Right ventricle myocardium superior (tissue), 1 donor: ENCODE data around the gene SLX4. TPM values are rescaled to one million over a fixed set of nuclear protein-coding genes. Genes with fewer than 3 reads are reported as not detected.
"Not testable (repeated sequence)": the region's sequence is repeated elsewhere in the genome, so short reads cannot be mapped to it uniquely, and the experiment has no call there.

Source experiments
- ATAC-seq: fragments of 200-7000 bp; cut with Tn5 transposase; one replicate; pipeline ENCODE4 v1.9.1; 2020; ENCODE audit warnings: mild to moderate bottlenecking; ENCODE audit not compliant: poor library complexity
- DNase-seq: peaks from one replicate; pipeline ENCODE4 v3.0.0-alpha.2; 2020
- intact Hi-C: fragments of 100-400 bp; cut with DNase I; formaldehyde crosslinking; loops from one replicate; pipeline ENCODE4 v1.11.2; 2022
- total RNA-seq: library from RNA; stranded (reverse); fragmentation: NEBNext Ultra II Directional; extraction: Animal tissue kit (Norgen Biotek cat#: 25700); gene quantifications from one replicate; pipeline ENCODE4 v1.2.1, GENCODE V29; 2021
- donor health status: DM: no; HTN: yes; CAD: no; lungs with severe emphysema.

SLX4 gene
- total RNA-seq, 1 donor from 2014 or later: 3.2 TPM

GRCh38 chr16:3642397-3643094 is 31.1 kb upstream of the SLX4 start:
- intact Hi-C loops: no loop called here
- peak; percentile 48 for ATAC-seq
- DNase-seq: peak; percentile 39

- intact Hi-C loops: no loop called here
- ATAC-seq (no peak), DNase-seq (no peak)
Measured at GRCh38 chr16:3641801-3642396, 30.5 kb upstream of the SLX4 start.

- ATAC-seq: no peak
- intact Hi-C loops: no loop called here
Measured at GRCh38 chr16:3640632-3641501, 29.5 kb upstream of the SLX4 start.

GRCh38 chr16:3640207-3640606 is 28.8 kb upstream of the SLX4 start:
- no peak for DNase-seq
- ATAC-seq: no peak
- intact Hi-C loops: no loop called here

More at GRCh38 chr16:3640632-3641501, 29.5 kb upstream of the SLX4 start:
- peak; percentile 32 for DNase-seq

DNA sequence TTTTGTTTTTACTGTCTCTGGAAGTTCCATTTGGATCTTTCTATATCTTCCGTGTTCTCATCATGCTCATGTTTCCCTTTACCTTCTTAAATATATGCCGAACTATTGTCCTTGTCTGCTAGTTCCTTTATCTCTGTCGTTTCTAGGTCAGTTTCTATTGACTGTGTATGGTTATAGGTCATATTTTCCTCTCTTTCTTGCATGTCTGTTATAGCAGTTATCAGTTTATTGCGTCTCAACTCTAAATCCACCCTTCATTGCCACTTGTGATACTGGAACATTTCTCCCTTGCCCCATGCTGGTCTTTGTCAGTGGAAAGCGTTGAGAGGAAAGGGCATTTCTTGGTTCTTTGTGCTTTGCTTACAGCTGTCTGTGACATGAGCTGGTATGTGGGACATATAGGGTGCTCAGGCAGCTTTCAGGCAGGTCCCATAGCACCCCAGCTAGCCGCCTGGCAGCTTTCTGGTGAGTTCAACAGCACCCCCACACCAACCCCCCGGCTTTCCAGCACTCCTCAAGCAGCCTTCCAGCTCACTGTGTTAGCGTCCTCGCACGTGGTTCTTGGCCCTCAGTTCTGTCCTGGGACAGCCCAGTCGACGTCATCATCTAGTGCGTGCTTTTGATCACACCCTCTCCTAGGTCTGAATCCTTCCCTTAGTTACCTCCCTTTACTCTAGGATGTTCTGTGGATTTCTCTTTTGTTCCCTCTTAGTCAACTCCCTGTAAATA is 27.7 kb upstream of the SLX4 start:
- intact Hi-C loops: no loop called here
- ATAC-seq: no peak
- DNase-seq: no peak

GRCh38 chr16:3637371-3637923 is 26.0 kb upstream of the SLX4 start:
- no peak for DNase-seq
- no peak for ATAC-seq
- intact Hi-C loops: no loop called here

- DNase-seq: no peak
- intact Hi-C loops: no loop called here
- ATAC-seq: no peak
Measured at GRCh38 chr16:3625911-3626732, 14.7 kb upstream of the SLX4 start.

DNA sequence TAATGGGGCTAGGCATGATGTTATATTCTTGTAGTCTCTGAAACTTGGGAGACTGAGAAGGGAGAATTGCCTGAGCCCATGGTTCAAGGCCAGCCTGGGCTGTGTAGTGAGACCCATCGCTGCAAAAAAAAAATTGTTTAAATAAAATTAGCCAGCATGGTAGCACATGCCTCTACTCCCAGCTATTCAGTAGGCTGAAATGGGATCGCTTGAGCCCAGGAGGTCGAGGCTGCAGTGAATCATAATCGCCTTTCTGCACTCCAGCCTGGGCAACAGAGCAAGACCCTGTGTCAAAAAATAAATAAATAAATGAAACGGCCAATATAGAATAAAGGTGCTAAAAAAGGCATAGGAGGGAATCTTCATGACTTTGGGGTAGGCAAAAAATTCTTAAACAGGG is 13.9 kb upstream of the SLX4 start:
- DNase-seq (no peak), ATAC-seq (no peak)
- intact Hi-C loops: no loop called here

- ATAC-seq: no peak
- DNase-seq: no peak
- intact Hi-C loops: no loop called here
Measured at GRCh38 chr16:3623642-3624041, 12.2 kb upstream of the SLX4 start.

DNA sequence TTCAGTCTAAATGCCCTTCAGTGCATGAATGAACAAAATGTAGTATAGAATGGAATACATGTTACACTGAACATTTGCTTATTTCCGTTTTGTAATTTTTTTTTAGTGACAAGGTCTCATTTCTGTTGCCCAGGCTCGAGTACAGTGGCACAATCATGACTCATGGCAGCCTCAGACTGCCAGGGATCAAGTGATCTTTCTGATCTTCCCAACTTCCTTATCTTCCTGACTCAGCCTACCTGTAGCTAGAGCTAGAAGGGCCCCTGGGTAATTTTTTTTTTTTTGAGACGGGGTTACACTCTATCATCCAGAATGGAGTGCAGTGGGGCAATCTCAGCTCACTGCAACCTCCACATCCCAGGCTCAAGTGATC is 7.3 kb upstream of the SLX4 start:
- no peak for DNase-seq
- ATAC-seq: no peak
- intact Hi-C loops: no loop called here

GRCh38 chr16:3612510-3613466 is 1.4 kb upstream of the SLX4 start:
- intact Hi-C loops: no loop called here
- no peak for ATAC-seq
- DNase-seq: no peak

- intact Hi-C loops: no loop called here
- DNase-seq: no peak
Measured at GRCh38 chr16:3610698-3611145, 684 bp downstream of the SLX4 start.

GRCh38 chr16:3609895-3610697 is 1.3 kb downstream of the SLX4 start:
- no peak for DNase-seq
- ATAC-seq: no peak
- intact Hi-C loops: no loop called here

More at GRCh38 chr16:3610698-3611145, 684 bp downstream of the SLX4 start:
- ATAC-seq: no peak

DNA sequence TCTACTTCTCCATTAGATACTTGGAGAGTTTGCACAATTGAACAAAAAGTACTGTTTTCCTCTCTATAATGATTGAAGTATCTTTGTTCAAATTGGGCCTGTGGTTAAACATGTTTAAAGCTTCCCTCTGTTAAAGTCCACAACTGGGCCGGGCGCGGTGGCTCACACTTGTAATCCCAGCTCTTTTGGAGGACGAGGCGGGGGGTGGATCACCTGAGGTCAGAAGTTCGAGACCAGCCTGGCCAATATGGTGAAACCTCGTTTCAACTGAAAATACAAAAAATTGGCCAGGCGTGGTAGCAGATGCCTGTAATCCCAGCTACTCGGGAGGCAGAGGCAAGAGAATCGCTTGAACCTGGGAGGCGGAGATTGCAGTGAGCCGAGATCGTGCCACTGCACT is 2.4 kb downstream of the SLX4 start:
- intact Hi-C loops, ATAC-seq, DNase-seq: not testable (repeated sequence)

- DNase-seq (no peak), ATAC-seq (no peak)
- intact Hi-C loops: no loop called here
Measured at GRCh38 chr16:3608069-3608468, 3.3 kb downstream of the SLX4 start.

DNA sequence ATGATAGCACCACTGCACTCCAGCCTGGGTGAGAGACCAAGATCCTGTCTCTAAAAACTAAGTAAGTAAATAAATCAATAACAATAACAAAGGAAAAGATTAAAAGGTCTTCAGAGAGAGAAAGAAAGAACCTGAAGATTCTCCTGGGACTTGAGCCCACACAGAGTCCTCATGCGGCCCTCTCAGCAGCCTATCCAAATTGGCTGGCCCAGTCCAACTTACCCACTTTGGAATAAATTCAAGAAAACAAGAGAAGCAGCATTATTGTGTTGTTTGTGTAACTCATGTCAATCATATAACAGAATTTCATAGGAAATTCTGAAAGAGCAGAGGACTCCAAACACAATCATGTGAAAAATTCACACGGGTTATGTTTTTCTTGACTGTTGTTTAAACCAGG is 3.8 kb downstream of the SLX4 start:
- DNase-seq (no peak), ATAC-seq (no peak)
- intact Hi-C loops: no loop called here
